SU-DHL-6 (cell line): Measurements from ENCODE around the gene SMAP2.

ENCODE experiments used
- H2AFZ ChIP-seq: fragments of 200-600 bp; sonication (generic); 2 replicates; pipeline ENCODE4 v1.6.1; 2014; ENCODE audit warnings: low read depth, mild to moderate bottlenecking, moderate library complexity, mixed read lengths, antibody characterized with exemption, low read length; ENCODE audit not compliant: severe bottlenecking
- H3F3A ChIP-seq: fragments of 200-600 bp; shearing (Covaris generic); 2 replicates; pipeline ENCODE4 v1.6.0; 2016; ENCODE audit warnings: antibody characterized with exemption, mild to moderate bottlenecking; ENCODE audit not compliant: insufficient read depth
- H3K27ac ChIP-seq: fragments of 200-600 bp; sonication (generic); 2 replicates; pipeline ENCODE4 v1.5.1; 2016; ENCODE audit warnings: low read depth, mild to moderate bottlenecking, low read length, moderate library complexity, mixed read lengths
- H3K27me3 ChIP-seq: fragments of 200-600 bp; sonication (generic), shearing (Covaris generic); 2 replicates; pipeline ENCODE4 v1.6.0; 2014; ENCODE audit warnings: mild to moderate bottlenecking, low read length
- H3K36me3 ChIP-seq: fragments of 200-600 bp; sonication (generic); 2 replicates; pipeline ENCODE4 v1.6.1; 2014; ENCODE audit warnings: mild to moderate bottlenecking, low read length, mixed read lengths
- H3K4me2 ChIP-seq: fragments of 300-600, 200-600 bp; shearing (Covaris generic), sonication (generic); 2 replicates; pipeline ENCODE4 v1.6.0; 2014; ENCODE audit warnings: low read length, low read depth, mild to moderate bottlenecking; ENCODE audit not compliant: poor library complexity, severe bottlenecking
- H3K4me3 ChIP-seq: fragments of 200-600 bp; sonication (generic); 2 replicates; pipeline ENCODE4 v1.5.1; 2014; ENCODE audit warnings: antibody characterized with exemption, low read length, mild to moderate bottlenecking, mixed read lengths; ENCODE audit not compliant: insufficient read depth, poor library complexity, severe bottlenecking
- H3K79me2 ChIP-seq: fragments of 200-600 bp; sonication (generic); 2 replicates; pipeline ENCODE4 v1.6.1; 2014; ENCODE audit warnings: mild to moderate bottlenecking, low read length, moderate library complexity; ENCODE audit not compliant: insufficient read depth
- H3K9ac ChIP-seq: fragments of 200-600 bp; sonication (generic); 2 replicates; pipeline ENCODE4 v1.7.0; 2014; ENCODE audit warnings: mild to moderate bottlenecking, low read length
- H3K9me2 ChIP-seq: fragments of 200-600 bp; sonication (generic); replicated peaks from 2 replicates; pipeline ENCODE4 v1.6.1; 2014; ENCODE audit warnings: low read length; ENCODE audit not compliant: insufficient read depth
- H3K9me3 ChIP-seq: fragments of 200-600 bp; sonication (generic); 2 replicates; pipeline ENCODE4 v1.6.1; 2014; ENCODE audit warnings: low read length, mixed read lengths; ENCODE audit not compliant: insufficient read depth
- H4K20me1 ChIP-seq: fragments of 200-600 bp; sonication (generic); 2 replicates; pipeline ENCODE4 v1.6.1; 2014; ENCODE audit warnings: low read depth, mild to moderate bottlenecking, antibody characterized with exemption, low read length, moderate library complexity, mixed read lengths
- CTCF ChIP-seq: fragments of 200-600 bp; sonication (generic); IDR thresholded peaks from one replicate; pipeline ENCODE4 v1.5.1; 2017; ENCODE audit warnings: antibody characterized with exemption, mild to moderate bottlenecking, low read length, moderate library complexity; ENCODE audit not compliant: insufficient read depth, poor library complexity, severe bottlenecking
- EZH2phosphoT487 ChIP-seq: fragments of 200-600 bp; sonication (generic), shearing (Covaris generic); conservative IDR thresholded peaks from 2 replicates; pipeline ENCODE4 v1.6.1; 2018; ENCODE audit warnings: mild to moderate bottlenecking, antibody characterized with exemption, low read length, moderate library complexity, mixed read lengths

The SMAP2 gene

GRCh38 chr1:40432644-40433390 lies 59.3 kb downstream of the SMAP2 start:
- H4K20me1 ChIP-seq, result no peaks in the 10 kb centered on the region
- H3K4me2 ChIP-seq, result no peak overlapping the region
- H3K4me3 ChIP-seq, result no peak overlapping the region
- H3K27ac ChIP-seq, result no peak overlapping the region
- no peak for TF ChIP-seq EZH2phosphoT487
- TF ChIP-seq CTCF, result no peak
- no peaks in the 10 kb centered on the region for H3K27me3 ChIP-seq
- no peaks in the 10 kb centered on the region for H3K9me2 ChIP-seq
- no peaks in the 10 kb centered on the region for H3K79me2 ChIP-seq
- no peak overlapping the region for H2AFZ ChIP-seq
- H3F3A ChIP-seq, result no peaks in the 10 kb centered on the region
- H3K9me3 ChIP-seq, result no peaks in the 10 kb centered on the region
- H3K36me3 ChIP-seq, result no peaks in the 10 kb centered on the region
- no peak overlapping the region for H3K9ac ChIP-seq

GRCh38 chr1:40435471-40435870 lies 61.9 kb downstream of the SMAP2 start:
- no peaks in the 10 kb centered on the region for H3F3A ChIP-seq
- no peaks in the 10 kb centered on the region for H3K27me3 ChIP-seq
- H4K20me1 ChIP-seq, result no peaks in the 10 kb centered on the region
- no peaks in the 10 kb centered on the region for H3K9me3 ChIP-seq
- no peak overlapping the region for H3K4me2 ChIP-seq
- no peak overlapping the region for H3K4me3 ChIP-seq
- H3K9ac ChIP-seq, result no peak overlapping the region
- TF ChIP-seq EZH2phosphoT487 (no peak), CTCF (no peak)
- no peaks in the 10 kb centered on the region for H3K9me2 ChIP-seq
- no peaks in the 10 kb centered on the region for H3K79me2 ChIP-seq
- H3K27ac ChIP-seq, result no peak overlapping the region
- no peak overlapping the region for H2AFZ ChIP-seq
- no peaks in the 10 kb centered on the region for H3K36me3 ChIP-seq

- no peaks in the 10 kb centered on the region for H3F3A ChIP-seq
- no peaks in the 10 kb centered on the region for H3K36me3 ChIP-seq
- no peak overlapping the region for H3K27ac ChIP-seq
- no peaks in the 10 kb centered on the region for H3K9me3 ChIP-seq
- no peaks in the 10 kb centered on the region for H3K27me3 ChIP-seq
- H3K4me3 ChIP-seq, result no peak overlapping the region
- H3K4me2 ChIP-seq, result no peak overlapping the region
- no peaks in the 10 kb centered on the region for H3K9me2 ChIP-seq
- no peak overlapping the region for H3K9ac ChIP-seq
- no peak overlapping the region for H2AFZ ChIP-seq
- no peak for TF ChIP-seq EZH2phosphoT487
- no peak for TF ChIP-seq CTCF
- no peaks in the 10 kb centered on the region for H3K79me2 ChIP-seq
- H4K20me1 ChIP-seq, result no peaks in the 10 kb centered on the region
These were observed 62.3 kb downstream of the SMAP2 start for GRCh38 chr1:40435876-40436275.
